NCI-H2171 (cell line): ENCODE results near the gene CMSS1.
A peak's percentile ranks its signal among the peaks of the same experiment; 100 is the strongest.

ENCODE experiments used
- DNase-seq: peaks from one replicate; lab custom pipeline; 2025; lab: John Stamatoyannopoulos, UW

The CMSS1 gene

DNA sequence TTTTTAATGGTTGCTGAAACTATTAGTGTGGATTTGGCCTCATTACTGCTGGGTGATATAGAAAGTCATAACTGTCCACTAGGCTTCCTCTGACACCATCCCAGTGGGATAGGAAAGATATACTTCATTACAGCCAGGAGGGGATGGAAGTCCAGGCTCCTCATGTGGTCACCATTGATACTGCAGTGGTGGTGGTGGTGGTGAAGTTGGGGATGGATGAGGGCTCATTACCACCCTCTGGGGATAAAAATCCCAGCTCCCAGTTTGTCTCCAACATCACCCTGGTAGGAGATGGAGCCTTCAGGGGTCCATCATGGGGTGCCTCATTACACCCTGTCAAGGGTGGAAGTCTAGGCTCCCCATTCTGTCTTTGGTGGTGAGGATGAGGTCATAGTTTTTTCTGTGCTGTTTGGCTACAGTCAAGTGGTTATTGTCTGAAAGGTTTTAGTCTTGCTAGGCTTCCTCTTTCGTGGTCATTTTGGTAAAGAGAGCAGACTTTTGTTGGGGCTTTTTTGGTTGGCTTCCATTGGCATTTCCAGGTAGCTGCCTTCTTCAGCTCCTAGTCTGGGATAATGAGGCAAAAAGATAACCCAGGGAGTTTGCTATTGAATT, 326.7 kb downstream of the CMSS1 start:
- DNase-seq = no peak

DNA sequence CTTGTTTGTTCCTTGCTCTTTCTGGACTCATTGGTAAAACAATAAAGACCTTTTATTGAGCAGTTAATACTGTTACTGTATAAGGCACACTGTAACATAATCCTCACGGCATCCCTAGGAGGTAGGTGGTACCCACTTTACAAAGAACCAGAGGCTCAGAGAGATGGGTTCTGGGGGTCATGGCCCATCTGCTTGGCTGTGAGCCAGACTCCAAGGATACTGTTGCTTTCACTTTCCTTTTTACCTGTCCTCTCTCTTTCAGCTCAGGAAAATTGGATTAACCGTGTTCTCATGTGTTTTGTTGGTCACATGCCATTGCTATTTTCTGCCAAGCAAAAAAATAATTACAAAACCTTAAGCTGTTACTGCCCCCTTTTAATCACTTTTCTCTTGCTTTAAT, 331.5 kb downstream of the CMSS1 start:
- no peak for DNase-seq

DNA sequence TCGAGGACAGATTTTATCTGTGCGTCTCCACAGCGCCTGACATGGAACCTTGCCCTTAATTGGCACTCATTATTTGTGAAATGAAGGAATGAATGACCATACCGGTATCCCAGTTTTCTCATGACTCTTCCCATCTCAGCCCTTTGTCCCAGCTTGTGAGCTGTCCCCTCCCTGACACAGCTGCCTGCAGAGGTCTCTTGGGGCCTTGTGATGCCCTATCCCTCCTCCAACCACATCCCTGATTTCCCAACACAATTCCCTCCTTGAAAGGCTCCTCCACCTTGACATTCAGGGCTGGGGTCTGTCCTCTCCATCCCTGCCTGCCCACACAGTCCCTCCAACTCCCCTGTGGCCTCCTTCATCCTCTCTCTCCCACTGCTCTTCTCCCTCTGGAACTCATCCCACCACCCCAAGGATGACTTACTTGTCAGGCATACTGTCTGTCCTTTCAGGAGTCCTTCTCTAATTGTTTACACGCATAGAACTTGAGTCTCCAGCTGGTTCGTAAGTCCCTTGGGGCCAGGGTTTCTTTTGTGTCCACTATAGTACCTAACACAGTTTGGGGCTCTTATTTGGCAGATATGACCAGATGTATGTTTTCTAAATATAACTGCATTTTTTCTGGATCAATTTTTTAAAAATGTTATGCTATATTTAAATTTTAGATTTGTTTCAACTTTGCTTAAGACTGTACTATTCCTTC, 332.2 kb downstream of the CMSS1 start:
- no peak for DNase-seq

DNA sequence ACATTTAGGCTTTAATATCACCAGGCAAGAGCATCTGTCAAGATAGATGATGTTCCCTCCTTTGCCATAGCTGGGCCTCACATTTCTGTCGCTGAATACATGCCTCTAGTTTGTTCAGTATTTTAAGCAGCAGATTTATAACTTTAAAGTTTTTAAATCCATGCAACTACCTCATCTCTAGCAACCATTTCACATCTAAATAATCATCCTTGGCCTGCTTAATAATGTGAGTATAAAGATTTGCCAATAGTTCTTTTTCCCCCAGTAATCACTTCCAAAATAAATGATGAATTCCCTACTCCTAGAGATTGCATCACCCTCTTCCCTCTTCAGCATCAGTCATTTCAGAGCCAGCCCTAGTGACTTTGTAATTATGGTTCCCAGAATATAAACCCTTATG, 332.8 kb downstream of the CMSS1 start:
- no peak for DNase-seq

DNA sequence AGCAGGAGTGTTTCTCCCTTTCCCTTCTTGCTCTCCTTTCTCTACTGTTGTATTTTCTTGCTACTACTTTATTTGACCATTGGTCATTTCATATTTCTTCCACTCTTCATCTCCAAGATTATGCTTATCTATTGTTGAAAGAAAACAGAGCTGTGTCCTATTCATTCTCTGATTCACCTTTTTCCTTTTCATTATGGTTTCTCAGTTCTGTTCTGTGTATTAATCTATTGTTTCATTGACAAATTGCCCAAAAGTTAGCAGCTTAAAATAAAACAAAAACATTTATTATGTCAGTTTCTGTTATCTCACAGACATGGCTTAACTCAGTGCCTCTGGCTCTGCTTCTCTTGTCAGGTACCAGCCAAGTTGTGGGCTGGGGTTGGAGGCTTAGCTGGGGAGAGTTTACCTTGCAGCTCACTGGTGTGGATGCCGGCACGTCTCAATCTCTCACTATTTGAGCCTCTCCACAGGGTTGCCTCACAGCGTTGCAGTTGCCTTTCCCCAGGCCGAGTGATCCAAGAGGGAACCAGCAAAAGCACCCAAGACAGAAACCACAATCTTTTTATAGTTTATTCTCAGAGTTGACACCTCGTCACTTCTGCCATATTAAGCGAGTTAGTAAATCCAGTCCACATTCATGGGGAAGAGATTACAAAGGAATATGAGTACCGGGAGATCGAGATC, 333.5 kb downstream of the CMSS1 start:
- no peak for DNase-seq

DNA sequence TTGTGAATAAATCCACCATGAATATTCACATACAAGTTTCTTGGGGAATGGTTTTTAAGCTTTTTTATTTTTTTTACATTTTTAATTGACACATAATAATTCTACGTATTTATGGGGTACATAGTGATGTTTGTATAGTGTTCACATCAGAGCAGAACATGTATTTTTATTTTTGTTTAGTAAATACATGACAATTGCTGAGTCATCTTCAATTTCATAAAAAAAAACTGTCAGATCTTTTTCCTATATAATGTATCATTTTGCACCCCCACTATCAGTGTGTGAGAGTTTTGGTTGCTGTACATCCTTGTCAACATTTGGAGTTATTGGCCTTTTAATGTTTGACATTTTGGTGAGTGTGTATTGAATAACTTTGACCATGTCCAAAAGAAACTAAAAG, 336.5 kb downstream of the CMSS1 start:
- no peak for DNase-seq

DNA sequence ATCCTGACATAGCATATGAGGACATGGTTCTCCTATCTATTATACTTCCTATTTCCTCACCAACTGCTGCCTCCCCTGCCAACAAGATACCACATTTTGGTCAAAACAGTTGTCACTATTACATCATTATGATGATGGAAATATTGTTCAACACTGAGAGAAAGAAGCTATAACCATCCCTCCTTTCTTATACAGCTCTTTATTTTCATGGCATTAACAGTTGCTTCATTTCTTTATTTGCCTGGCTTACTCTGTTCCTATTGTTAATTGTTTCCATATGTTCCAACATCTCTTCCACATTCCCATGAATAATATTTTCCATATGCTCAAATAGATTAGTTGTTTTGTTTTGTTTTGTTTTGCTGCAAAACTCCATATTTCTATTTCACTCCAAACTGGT, 337.5 kb downstream of the CMSS1 start:
- no peak for DNase-seq

DNA sequence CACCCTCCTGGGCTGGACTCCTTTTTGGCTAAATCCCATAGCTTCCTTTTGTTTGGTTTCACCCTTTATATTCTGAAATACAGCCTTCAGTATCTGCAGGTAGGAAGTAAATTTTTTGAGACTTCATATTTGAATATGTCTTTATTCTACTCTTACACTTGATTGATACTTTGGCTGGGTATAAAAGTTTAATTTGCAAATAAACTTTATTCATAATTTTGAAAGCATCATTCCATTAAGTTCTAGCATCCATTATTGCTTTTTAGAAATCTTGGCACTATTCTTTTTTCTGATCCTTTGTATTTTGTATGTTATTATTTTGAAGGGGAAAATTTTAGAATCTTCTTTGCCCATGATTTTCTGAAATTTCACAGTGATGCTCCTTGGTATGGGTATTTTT, 337.9 kb downstream of the CMSS1 start:
- no peak for DNase-seq

DNA sequence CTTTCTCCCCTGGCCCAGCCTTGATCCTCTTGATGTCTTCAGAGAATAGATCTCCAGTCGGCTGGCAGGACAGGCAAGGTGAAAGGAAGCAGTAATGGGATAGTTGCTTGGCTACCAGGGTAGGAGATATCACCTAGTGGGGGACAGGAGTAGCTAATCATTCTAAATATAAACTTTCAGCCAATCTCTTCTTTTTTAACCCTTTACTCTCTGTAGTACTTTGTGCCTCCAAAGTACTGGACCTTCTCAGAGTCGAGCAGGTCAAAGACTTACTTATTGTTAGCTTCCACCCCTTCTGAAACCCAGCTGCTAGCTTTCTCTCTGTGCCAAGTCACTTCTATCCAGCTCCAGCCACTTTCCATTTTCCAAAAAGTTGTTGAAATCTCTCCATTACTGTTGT, 340.0 kb downstream of the CMSS1 start:
- no peak for DNase-seq

DNA sequence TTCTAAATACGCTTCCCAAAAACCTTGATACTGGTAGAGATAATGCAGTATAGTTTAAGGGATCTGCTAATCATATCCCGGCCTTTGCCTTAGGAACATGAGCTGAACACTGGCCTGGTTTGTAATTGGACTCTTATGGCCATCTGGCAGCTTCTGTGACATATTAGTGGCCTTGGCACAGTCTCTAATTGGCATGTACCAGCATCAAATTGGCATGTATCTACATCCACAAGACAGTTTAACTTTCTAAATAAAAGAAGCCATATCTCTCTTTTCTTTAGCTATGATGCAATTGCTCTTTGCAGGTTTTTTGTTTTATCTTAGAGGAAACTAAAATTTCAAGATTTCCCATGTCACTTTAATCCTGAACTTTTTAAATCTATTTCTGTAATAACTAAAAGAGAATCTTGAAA, 341.3 kb downstream of the CMSS1 start:
- DNase-seq = peak; percentile 63

DNA sequence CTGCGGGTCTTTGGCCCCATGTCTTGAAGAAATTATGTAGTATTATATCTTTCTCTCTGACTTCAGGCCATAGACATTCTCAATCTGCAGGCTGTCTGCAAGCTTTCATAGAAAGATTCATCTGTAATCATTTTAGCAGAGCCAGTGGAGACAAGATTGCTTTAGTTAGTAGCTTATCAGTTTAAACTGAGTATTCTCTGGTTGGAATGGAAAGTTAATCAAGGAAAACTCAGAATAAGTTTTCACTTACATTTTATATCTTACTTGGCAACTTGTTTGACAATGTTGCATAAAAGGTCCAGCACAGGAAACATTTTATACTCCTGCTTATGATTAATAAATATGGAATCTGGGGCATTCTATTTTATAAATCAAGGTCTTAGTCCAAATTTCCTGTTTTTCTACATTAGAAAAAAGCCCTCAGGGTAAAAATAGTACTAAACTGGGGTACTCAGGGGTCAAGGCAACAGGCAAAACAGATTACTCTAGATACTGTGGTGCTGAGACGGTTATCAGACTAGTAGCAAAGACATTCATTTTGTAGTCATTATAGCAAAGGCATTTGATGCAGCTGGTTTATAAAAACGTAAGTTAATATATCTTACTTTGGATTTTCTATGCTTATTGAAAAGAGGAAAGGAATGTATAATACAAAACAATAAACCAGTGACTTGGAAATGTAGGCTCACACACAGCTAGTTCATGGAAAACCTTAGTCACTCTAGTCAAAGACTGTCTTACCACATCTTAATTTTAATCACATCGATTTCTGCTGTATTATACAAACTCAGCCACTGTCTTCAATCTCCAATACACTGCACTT, 341.9 kb downstream of the CMSS1 start:
- no peak for DNase-seq

DNA sequence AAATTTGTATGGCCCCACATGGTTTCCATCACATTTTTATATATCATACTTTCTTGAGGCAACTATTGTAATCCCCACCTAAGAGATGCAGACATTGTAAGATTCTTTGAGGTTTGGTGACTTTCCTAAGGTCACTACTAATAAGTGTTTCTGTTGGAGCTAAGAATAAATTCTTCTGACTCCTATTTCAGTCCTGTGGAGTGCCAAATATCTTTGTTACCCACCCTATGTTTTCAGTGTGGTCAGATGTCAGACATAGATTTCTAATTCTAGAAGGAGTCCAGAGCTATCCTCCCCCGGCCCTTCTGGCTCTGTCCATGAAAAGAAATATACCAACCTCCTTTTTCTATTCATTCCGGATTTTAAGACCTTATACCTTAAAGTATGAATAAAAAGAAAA, 342.9 kb downstream of the CMSS1 start:
- no peak for DNase-seq

DNA sequence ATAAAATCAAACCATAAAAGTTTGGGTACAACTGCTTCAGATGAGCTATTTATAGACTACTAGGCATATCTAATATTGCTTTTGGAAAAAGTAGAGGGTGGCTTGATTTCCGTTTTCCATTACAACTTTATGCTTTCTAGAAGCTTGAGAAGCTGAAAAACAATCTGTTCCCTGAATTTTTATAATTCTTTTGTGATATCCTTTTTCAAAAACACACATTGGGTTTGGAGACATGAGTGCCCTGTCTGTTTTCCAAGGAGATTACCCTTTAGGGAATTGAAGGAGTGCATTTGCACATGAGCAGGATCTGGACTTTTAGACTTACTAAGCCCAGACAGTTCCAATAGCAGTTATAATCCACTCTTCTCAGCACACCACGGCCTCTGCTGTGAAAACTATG, 346.1 kb downstream of the CMSS1 start:
- DNase-seq = no peak

DNA sequence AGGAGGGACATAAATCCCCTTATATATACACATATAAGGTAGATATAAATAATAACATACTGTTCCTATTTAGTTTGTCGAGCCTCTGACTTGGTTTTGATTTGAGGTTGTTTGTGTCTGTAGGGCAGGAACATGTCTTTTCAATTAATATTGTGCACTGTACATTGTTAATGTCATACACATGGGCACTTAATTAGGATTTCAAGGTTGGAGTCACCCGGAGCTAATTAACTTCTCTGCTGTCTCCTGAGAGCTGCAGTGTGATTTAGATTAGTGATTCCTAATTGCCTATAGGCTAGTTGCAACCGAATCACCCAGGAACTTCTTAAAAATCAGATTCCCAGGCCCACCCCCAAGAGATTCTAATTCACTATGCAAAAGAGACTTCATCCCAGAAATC, 347.1 kb downstream of the CMSS1 start:
- no peak for DNase-seq

DNA sequence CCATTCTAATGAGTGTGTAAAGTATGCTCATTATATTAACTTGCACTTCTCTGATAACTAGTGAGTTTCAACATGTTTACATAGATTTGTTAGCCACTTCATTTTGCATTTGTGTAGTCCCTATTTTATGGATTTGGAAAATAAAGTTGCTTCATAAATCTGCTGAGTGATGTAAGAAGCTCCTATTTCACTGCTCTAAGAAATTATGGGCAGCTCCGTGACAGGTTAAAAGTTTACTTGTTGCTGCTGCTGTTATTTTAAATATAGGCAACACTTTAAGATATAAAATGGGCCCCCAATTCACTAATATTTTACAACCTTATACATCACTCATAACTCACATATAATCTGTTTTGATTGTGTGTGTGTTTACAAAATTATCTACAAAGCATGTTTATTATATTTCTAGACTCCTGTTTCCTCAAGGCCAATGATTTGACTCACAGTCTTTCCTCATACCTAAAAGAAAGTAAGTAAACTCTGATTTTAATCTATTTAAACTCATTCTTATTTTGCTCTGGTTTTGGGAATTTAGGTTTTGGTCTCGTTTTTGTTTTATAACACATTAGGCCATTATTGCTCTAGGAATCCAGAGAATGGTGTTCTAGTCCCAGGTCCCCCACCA, 348.4 kb downstream of the CMSS1 start:
- DNase-seq = no peak

DNA sequence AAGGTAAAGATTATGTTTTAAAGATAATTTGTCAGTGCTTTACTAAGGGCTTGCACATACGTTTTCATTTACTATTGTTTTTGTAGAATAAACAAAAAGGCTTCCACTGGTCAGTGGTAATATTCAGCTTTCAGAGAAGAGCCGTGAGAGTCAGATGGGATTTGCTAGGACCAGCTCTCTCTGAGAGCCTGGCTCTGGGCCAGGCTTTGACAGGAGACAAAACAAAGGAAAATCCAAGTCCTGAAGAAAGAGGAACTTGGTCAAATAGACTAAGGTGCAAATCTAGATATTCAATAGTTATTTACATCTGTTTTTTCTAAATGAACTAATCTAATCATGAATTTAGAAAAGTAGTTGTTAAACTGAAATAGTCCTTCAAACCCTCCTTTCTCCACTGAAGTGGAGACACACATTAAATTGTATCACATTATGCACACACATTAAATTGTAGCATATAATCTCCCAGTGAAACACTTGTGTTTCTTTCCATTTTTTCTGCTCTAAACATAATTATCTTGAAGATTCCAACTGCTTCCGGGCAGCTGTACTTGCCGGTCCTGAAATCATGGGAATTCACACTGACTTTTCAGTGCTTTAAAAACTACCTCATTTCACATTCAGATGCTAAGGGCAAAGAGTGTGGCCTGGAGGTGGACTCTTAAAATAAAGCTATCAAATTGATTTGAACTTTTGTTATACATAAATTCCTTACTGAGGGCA, 351.7 kb downstream of the CMSS1 start:
- DNase-seq = no peak

DNA sequence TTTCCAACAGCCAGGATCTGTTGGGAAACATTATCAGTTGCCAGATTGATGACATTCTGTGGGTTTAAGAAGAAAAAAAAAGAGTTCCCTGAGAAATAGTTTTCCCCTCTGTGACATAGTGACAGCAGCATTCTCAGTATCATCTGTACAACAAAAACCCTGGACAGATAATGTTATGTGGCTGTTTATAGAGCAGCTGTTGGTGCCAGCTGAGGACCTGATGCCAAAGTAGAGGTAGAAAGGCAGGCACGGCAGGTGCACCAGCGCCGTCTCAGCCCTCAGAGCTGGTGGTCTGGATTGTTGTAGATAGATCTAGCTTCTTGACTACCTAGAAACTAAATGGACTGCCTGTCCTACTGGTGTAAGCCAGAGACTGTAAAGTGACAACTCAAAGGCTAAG, 352.8 kb downstream of the CMSS1 start:
- DNase-seq = no peak

DNA sequence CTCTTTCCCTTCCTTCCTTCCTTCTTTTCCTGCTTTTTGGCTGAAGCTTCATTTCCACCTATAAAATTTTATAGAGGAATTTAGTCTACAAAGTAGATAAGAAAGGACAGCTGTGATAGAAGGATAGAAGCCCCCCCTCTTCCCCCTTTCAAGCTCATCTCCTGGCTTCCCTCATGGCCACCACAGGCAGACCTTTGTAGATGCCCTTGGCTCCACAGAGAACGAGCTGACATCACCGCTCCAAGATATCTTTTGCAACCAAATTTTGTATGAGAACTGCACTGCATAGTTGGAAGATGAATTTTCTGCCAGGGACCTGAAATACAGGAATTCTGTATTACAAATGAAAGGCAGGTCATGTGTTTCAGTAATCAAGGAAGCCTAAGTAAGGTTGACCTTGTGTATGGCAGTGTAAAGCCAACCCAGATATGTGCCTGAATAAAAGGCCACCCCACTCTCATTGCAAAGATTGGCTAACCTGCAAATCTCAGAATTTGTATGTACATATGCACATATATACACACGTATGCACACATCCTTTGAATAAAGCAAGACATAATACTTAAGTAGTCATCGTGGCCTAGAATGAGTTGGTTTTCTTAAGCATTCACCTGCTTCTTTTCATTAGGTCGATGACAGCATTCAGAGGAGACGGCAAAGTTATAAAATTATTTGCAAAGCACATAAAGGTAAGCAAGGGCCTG, 353.7 kb downstream of the CMSS1 start:
- DNase-seq = no peak

DNA sequence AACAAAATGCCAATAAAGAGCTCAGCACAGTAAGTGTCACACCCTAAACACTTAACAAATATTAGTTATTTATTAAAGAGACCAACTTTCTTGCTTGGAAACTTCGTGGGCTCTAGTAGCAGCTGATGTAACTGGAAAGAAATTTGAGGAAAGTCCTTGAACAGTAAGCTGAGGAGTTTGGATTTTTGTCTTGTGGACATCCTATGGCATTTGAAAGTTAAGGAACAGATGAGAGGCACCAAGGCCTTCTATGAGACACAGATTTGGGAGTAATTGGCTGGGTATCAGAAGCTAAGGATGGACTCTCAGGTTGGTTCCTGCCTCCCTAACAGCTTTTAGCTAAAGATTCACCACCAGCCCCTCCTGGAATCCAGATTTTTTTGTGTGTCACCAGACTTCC, 356.3 kb downstream of the CMSS1 start:
- no peak for DNase-seq

DNA sequence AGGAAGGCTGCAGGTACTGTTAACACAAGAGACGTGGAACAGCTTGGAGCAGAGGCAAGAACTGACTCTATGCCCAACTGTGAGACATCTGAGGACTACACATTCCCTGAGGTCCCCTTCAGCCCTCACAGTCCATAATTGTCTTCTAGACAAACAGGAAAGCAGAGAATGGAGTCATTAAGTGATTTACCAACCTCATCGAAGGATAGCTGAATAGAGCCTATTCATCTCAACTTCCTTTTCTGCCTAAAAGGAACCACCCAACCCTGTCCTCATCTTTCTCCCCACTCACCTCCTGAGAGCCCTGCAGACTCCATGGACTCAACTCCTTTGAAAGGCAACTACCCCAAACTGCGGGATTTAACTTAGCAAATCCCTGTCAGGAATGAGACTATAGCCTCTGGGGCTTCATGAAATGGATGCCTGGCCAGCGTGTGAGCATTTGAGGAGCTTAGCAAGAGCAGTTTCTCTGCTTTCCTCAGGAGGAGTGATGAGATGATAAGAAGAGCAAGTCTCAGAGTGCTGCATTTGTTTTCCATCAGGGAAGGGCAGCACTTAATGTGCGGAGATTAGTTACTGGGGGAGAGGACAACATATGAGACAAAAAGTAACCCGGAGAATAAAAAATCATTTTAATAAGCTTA, 358.1 kb downstream of the CMSS1 start:
- no peak for DNase-seq
